ENCODE measurements around the gene ABCE1. TPM values are rescaled to one million over a fixed set of nuclear protein-coding genes. Genes with fewer than 3 reads are reported as not detected.
A peak's percentile ranks its signal among the peaks of the same experiment; 100 is the strongest.

The ABCE1 gene
- total and polyA plus RNA-seq, 2 experiments from 2014 or later, result 70.3 to 185 TPM

DNA sequence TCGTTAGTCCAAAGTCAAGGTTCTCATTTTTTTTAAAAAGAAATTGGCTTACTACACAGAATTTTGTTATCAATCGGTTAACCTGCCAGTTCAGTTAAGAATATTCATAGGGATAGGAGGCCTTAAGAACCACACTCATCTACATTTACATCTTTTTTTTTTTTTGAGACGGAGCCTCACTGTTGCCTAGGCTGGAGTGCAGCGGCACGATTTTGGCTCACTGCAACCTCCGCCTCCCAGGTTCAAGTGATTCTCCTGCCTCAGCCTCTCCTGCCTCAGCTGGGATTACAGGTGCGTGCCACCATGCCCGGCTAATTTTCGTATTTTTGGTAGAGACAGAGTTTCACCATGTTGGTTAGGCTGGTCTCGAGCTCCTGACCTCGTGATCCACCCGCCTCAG, 33.7 kb downstream of the ABCE1 start:
- H3K27ac Mint-ChIP-seq, result no peak overlapping the region
- Histone ChIP-seq H3K4me3 (no peak overlapping the region), H3K27me3 (ENCODE audit: insufficient read depth) (no peaks in the 10 kb centered on the region), H3K79me2 (replicated peaks; ENCODE audit: insufficient read depth) (no peaks in the 10 kb centered on the region), H3K4me2 (no peak overlapping the region), H4K20me1 (replicated peaks; ENCODE audit: insufficient read depth) (no peaks in the 10 kb centered on the region), H3K36me3 (ENCODE audit: insufficient read depth) (peaks cover 14% of the 10 kb centered on the region), H3K27ac (ENCODE audit: low read depth) (peak overlapping the region; percentile 46; the same call in 1 of the 2 replicates), H2AFZ (no peak overlapping the region), H3K9me2 (ENCODE audit: insufficient read depth) (no peaks in the 10 kb centered on the region), H3F3A (replicated peaks; ENCODE audit: low read depth) (no peaks in the 10 kb centered on the region), H3K4me1 (ENCODE audit: insufficient read depth) (no peaks in the 10 kb centered on the region)
- peak; percentile 21; the same call in 1 of the 3 replicates for ATAC-seq
- DNase-seq (ENCODE audit: low spot score), result no peak
- no peaks in the 10 kb centered on the region for H3K27me3 Mint-ChIP-seq (ENCODE audit: insufficient read depth, low read depth, poor library complexity)
- peaks cover 4% of the 10 kb centered on the region; the same call in 2 of the 3 replicates for H3K4me1 Mint-ChIP-seq
- no peak overlapping the region for H3K4me3 Mint-ChIP-seq
- no peaks in the 10 kb centered on the region for H3K9me3 Mint-ChIP-seq
- peaks cover 26% of the 10 kb centered on the region for H3K36me3 Mint-ChIP-seq (ENCODE audit: low read depth)
- TF ChIP-seq, protein P1, sequence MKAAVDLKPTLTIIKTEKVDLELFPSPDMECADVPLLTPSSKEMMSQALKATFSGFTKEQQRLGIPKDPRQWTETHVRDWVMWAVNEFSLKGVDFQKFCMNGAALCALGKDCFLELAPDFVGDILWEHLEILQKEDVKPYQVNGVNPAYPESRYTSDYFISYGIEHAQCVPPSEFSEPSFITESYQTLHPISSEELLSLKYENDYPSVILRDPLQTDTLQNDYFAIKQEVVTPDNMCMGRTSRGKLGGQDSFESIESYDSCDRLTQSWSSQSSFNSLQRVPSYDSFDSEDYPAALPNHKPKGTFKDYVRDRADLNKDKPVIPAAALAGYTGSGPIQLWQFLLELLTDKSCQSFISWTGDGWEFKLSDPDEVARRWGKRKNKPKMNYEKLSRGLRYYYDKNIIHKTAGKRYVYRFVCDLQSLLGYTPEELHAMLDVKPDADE (IDR thresholded peaks at IDR 0.05), result no peak
- TF ChIP-seq POLR2AphosphoS5 (IDR thresholded peaks at IDR 0.05; ENCODE audit: low read depth), result no peak
- no peak for TF ChIP-seq EZH2 (IDR thresholded peaks at IDR 0.05; ENCODE audit: low read depth, unreplicated experiment)
- TF ChIP-seq EZH2phosphoT487 (IDR thresholded peaks at IDR 0.05; ENCODE audit: unreplicated experiment), result no peak
- TF ChIP-seq, protein P2, sequence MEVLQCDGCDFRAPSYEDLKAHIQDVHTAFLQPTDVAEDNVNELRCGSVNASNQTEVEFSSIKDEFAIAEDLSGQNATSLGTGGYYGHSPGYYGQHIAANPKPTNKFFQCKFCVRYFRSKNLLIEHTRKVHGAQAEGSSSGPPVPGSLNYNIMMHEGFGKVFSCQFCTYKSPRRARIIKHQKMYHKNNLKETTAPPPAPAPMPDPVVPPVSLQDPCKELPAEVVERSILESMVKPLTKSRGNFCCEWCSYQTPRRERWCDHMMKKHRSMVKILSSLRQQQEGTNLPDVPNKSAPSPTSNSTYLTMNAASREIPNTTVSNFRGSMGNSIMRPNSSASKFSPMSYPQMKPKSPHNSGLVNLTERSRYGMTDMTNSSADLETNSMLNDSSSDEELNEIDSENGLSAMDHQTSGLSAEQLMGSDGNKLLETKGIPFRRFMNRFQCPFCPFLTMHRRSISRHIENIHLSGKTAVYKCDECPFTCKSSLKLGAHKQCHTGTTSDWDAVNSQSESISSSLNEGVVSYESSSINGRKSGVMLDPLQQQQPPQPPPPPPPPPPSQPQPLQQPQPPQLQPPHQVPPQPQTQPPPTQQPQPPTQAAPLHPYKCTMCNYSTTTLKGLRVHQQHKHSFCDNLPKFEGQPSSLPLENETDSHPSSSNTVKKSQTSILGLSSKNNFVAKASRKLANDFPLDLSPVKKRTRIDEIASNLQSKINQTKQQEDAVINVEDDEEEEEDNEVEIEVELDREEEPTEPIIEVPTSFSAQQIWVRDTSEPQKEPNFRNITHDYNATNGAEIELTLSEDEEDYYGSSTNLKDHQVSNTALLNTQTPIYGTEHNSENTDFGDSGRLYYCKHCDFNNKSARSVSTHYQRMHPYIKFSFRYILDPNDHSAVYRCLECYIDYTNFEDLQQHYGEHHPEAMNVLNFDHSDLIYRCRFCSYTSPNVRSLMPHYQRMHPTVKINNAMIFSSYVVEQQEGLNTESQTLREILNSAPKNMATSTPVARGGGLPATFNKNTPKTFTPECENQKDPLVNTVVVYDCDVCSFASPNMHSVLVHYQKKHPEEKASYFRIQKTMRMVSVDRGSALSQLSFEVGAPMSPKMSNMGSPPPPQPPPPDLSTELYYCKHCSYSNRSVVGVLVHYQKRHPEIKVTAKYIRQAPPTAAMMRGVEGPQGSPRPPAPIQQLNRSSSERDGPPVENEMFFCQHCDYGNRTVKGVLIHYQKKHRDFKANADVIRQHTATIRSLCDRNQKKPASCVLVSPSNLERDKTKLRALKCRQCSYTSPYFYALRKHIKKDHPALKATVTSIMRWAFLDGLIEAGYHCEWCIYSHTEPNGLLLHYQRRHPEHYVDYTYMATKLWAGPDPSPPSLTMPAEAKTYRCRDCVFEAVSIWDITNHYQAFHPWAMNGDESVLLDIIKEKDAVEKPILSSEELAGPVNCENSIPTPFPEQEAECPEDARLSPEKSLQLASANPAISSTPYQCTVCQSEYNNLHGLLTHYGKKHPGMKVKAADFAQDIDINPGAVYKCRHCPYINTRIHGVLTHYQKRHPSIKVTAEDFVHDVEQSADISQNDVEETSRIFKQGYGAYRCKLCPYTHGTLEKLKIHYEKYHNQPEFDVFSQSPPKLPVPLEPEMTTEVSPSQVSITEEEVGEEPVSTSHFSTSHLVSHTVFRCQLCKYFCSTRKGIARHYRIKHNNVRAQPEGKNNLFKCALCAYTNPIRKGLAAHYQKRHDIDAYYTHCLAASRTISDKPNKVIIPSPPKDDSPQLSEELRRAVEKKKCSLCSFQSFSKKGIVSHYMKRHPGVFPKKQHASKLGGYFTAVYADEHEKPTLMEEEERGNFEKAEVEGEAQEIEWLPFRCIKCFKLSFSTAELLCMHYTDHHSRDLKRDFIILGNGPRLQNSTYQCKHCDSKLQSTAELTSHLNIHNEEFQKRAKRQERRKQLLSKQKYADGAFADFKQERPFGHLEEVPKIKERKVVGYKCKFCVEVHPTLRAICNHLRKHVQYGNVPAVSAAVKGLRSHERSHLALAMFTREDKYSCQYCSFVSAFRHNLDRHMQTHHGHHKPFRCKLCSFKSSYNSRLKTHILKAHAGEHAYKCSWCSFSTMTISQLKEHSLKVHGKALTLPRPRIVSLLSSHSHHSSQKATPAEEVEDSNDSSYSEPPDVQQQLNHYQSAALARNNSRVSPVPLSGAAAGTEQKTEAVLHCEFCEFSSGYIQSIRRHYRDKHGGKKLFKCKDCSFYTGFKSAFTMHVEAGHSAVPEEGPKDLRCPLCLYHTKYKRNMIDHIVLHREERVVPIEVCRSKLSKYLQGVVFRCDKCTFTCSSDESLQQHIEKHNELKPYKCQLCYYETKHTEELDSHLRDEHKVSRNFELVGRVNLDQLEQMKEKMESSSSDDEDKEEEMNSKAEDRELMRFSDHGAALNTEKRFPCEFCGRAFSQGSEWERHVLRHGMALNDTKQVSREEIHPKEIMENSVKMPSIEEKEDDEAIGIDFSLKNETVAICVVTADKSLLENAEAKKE (CRISPR knock-in tag; IDR thresholded peaks at IDR 0.05), result no peak
- TF ChIP-seq JUNB (IDR thresholded peaks at IDR 0.05; ENCODE audit: unreplicated experiment), result no peak
- TF ChIP-seq, protein P3, sequence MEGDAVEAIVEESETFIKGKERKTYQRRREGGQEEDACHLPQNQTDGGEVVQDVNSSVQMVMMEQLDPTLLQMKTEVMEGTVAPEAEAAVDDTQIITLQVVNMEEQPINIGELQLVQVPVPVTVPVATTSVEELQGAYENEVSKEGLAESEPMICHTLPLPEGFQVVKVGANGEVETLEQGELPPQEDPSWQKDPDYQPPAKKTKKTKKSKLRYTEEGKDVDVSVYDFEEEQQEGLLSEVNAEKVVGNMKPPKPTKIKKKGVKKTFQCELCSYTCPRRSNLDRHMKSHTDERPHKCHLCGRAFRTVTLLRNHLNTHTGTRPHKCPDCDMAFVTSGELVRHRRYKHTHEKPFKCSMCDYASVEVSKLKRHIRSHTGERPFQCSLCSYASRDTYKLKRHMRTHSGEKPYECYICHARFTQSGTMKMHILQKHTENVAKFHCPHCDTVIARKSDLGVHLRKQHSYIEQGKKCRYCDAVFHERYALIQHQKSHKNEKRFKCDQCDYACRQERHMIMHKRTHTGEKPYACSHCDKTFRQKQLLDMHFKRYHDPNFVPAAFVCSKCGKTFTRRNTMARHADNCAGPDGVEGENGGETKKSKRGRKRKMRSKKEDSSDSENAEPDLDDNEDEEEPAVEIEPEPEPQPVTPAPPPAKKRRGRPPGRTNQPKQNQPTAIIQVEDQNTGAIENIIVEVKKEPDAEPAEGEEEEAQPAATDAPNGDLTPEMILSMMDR (conservative IDR thresholded peaks at IDR 0.05; ENCODE audit: low read depth in 2 of 2), result no peak
- no peak for TF ChIP-seq ZNF331 (CRISPR knock-in tag; IDR thresholded peaks at IDR 0.05; ENCODE audit: low read depth)
- TF ChIP-seq ZNF114 (CRISPR knock-in tag; IDR thresholded peaks at IDR 0.05), result no peak
- TF ChIP-seq NANOG (IDR thresholded peaks at IDR 0.05; ENCODE audit: borderline replicate concordance), result no peak
- TF ChIP-seq, protein P4, sequence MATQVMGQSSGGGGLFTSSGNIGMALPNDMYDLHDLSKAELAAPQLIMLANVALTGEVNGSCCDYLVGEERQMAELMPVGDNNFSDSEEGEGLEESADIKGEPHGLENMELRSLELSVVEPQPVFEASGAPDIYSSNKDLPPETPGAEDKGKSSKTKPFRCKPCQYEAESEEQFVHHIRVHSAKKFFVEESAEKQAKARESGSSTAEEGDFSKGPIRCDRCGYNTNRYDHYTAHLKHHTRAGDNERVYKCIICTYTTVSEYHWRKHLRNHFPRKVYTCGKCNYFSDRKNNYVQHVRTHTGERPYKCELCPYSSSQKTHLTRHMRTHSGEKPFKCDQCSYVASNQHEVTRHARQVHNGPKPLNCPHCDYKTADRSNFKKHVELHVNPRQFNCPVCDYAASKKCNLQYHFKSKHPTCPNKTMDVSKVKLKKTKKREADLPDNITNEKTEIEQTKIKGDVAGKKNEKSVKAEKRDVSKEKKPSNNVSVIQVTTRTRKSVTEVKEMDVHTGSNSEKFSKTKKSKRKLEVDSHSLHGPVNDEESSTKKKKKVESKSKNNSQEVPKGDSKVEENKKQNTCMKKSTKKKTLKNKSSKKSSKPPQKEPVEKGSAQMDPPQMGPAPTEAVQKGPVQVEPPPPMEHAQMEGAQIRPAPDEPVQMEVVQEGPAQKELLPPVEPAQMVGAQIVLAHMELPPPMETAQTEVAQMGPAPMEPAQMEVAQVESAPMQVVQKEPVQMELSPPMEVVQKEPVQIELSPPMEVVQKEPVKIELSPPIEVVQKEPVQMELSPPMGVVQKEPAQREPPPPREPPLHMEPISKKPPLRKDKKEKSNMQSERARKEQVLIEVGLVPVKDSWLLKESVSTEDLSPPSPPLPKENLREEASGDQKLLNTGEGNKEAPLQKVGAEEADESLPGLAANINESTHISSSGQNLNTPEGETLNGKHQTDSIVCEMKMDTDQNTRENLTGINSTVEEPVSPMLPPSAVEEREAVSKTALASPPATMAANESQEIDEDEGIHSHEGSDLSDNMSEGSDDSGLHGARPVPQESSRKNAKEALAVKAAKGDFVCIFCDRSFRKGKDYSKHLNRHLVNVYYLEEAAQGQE (IDR thresholded peaks at IDR 0.05; ENCODE audit: unreplicated experiment), result no peak
- no peak for TF ChIP-seq CREB1 (CRISPR knock-in tag; IDR thresholded peaks at IDR 0.05; ENCODE audit: low read depth)
- no peak for TF ChIP-seq STAT1 (IDR thresholded peaks at IDR 0.05; ENCODE audit: unreplicated experiment)
